GM19455 (cell line): ENCODE measurements around the gene ACOT4.
"Not testable (repeated sequence)": the region's sequence is repeated elsewhere in the genome, so short reads cannot be mapped to it uniquely, and the experiment has no call there.

Source experiments
- ATAC-seq: cut with Tn5 transposase; IDR thresholded peaks from one replicate; pipeline ENCODE4 v1.9.1; 2021; ENCODE audit not compliant: unreplicated experiment

The ACOT4 gene

DNA sequence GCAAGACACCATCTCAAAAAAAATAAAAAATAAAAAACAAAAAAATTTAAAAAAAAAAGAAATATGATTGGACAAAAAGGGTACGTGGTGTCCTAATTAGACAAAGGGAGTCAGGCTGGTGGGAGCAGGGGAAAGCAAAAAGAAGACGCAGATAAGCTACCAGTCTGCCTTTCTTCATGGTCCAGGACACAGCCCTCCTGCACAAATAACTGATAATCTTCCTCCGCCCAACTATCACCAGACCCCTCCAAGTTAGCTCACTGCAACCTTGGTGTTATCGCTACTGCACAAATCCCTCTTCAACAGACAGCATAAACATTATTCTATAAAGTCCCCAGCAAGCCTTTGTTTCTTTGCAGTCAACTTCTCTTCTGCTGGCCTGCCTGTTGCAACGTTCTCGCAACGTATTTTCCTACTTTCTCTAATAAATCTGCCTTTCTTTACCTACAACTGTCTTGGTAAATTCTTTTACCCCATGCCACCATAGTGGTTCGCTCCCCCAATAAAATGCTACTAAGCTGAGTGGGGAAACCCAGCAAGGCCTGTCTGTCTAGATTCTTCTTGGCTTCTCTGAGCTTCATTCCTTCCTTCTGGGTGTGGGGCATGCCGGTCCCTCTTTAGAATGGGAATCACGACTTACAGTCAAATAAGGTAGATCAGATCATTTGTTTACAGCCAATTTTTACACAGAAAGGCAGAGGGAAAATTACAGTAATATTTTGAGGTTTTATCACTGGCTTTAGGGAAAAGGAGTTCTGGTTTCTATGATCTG lies 38.5 kb downstream of the ACOT4 start:
- ATAC-seq = no peak

DNA sequence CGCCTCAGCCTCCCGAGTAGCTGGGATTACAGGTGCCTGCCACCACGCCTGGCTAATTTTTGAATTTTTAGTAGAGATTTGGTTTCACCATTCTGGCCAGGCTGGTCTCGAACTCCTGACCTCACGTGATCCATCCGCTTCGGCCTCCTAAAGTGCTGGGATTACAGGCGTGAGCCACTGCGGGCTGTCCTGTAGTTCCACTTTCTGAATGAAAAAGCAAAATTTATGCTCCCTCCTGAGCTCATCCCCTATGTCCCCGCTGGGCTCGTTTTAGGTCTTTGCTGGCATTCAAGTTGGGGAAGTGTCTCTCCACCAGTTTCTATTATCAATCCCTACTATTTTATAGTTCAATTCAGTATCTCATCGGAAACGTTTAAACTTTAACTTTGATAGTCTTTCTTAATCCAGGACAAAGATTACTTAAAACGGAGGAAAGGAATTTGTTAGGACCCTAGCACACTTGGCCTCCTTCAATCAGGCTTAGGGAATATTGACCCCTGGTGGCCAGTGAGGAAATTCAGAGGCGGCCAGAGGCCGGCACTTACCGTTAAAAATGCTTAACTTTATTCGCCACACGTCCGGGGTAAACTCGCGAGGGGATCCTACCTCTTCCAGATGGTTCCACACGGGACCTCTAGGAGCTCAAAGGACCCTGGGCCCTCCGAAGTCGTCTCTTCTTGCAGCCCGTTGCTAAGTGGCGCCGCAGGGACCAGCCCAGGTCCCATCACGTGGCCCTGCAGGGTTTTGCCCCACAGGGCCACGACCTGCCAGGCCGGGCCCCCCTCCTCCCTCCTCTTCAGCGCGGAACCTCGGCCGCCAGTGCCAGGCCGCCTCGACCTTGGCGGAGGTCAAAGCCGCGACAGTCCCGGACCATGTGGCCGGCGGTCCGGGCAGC lies 41.7 kb downstream of the ACOT4 start:
- ATAC-seq = peak; percentile 63

DNA sequence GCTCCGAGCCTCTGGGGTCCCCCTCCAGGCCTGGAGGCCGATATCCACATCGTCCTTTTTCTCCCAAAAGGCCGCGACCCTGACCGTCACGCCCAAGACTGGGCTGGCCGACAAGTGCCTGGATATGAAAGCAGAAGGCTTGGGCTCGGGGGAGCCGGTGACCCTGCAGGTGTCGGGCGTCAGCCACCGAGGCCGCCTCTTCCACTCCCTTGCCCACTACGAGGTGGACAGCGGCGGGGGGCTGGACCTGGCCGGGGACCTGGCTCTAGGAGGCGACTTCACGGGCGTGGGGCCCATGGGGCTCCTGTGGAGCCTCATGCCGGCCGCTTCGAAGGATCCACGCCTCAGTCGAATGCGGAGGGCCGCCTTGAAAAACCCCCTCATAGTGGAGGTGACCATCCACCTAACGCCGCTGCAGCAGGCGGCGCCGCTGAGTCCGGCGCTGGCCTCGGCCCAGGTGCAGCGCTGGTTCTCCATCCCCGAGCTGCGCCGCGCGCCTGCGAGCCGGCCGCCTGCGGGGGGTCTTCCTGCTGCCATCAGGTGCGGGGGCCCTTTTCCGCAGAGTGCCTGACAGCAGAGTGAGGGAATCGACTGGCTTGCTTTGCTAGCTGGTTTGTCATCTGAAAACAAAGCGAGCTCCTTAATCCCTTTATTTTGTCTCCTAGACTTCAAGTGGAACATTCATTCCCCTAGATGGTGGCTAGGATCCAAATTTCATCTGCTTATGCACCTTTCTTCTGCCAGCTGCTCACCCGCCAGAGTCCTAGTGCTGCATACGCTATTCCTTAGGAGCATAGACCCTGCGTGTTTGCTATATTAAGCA lies 42.5 kb downstream of the ACOT4 start:
- ATAC-seq = peak; percentile 16

DNA sequence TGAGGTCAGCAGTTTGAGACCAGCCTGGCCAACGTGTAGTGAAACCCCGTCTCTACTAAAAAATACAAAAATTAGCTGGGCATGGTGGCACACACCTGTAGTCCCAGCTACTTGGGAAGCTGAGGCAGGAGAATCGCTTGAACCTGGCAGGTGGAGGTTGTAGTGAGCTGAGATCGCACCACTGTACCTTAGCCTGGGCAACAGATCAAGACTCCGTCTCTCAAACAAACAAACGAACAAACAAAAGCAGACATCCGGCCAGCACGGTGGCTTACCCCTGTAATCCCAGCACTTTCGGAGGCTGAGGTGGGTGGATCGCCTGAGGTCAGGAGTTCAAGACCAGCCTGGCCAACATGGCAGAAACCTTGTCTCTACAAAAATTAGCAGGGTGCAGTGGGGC lies 44.7 kb downstream of the ACOT4 start:
- ATAC-seq = not testable (repeated sequence)

DNA sequence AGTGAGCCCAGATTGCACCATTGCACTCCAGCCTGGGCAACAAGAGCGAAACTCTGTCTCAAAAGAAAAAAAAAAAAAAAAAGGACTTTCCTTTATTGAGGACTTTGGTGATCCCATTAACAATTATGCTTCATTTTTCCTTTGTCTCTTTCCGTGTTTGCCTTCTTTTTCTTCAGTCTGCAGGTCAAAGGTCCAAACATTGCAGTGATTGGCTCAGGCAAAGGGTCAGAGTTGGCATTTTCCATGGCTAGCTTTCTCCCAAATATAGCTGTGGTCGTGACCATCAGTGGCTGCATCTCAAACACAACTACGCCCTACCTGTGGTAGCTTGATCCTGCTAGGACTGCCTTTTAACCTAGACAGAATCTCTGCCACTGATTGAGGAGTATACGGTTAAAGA lies 46.2 kb downstream of the ACOT4 start:
- ATAC-seq = no peak

DNA sequence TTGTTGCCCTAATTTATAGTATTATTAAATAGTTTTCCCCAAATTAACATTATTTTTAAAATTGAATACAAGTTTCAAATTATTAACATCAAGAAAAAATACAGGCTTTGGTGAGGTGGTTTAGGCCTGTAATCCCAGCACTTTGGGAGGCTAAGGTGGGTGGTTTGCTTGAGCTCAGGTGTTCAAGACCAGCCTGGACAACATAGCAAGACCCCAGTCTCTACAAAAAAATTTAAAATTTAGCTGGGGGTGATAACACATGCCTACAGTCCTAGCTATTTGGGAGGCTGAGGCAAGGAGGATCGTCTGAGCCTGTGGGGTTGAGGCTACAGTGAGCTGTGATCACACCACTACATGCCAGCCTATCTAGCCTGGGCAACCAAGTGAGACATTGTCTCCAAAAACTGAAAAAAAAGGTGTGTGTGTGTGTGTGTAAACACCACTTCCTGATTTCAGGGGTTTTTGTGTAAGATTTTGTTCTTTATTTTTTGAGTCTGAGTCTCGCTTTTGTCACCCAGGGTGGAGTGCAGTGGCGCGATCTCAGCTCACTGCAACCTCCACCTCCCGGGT lies 49.2 kb downstream of the ACOT4 start:
- ATAC-seq = no peak

DNA sequence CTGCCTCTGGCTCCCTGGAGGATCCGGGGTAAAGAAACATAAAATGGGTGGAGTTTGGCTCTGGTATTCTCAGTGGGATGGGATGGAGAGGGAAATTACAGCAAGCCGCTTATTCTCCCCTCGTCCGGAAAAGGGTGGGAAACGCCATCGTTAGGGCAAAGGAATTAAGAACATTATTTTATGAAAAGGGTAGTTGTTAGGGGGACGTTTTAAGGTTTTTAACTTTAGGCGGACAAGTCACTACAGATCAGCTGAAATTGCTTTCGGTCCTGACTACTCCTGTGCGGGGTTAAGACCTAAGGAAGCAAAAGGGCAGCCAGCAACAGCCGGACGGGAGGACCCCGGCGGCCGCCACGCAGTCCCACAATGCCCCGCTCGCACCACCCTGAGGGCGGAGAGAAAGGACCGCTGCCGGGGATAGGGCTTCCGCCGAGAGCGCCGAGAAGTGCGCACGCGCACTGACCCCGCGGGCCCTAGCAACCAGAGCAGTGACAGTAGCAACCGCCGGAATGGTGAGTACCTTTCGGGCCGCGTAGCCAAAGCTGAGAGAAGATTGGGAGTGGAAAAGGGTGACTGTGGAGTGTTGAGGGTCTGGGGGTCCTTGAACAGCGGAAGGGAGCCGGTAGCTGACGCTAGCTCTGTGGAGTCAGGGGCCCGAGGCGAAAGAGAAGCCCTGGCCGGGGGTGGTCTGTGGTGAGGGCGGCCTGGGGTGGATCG lies 53.0 kb downstream of the ACOT4 start, which contains the start of gene DNAL1:
TSS of gene DNAL1 (plus strand) at position 456 of the 717 bp plus-strand sequence. CDS start at position 510, 54 bp downstream.
- ATAC-seq = peak; percentile 96

DNA sequence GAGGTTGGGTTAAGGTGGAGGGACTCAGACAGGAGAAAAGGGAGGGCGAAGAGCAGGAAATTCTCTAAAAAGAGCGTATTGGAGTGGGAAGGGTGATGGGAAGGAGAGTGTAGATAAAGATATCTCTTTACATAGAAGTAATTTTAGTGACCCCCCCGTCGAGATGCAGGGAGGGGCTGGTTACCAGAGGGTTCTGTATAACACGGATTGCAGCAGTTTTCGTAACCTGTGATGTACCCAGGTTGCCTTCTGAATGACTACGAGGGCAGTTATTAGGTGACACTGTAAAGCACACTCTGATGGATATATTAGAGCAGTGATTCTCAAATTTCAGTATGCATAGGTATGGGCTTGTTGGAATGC lies 53.6 kb downstream of the ACOT4 start:
- no peak for ATAC-seq
